HL-60 (cell line): Measurements from ENCODE around the gene FAM20A.
A peak's percentile ranks its signal among the peaks of the same experiment; 100 is the strongest.

Experiments
- DNase-seq, 2 experiments: peaks; one replicate each; pipeline ENCODE4 v3.0.0-alpha.2; 2010 to 2020; ENCODE audit warnings: low read depth in 1 of 2, low spot score in 1 of 2
- H3K27ac ChIP-seq: fragments of 250-450 bp; sonication (Bioruptor Pico); replicated peaks from 2 replicates; pipeline ENCODE4 v1.5.1; 2020; ENCODE audit warnings: mild to moderate bottlenecking, moderate library complexity
- H3K27me3 ChIP-seq: fragments of 250-450 bp; sonication (Bioruptor Pico); 2 replicates; pipeline ENCODE4 v1.5.1; 2021; ENCODE audit warnings: mild to moderate bottlenecking, moderate library complexity; ENCODE audit not compliant: insufficient read depth, poor library complexity, severe bottlenecking
- H3K4me3 ChIP-seq: replicated peaks from 2 replicates; pipeline ENCODE4 v1.5.1; 2011; ENCODE audit warnings: mild to moderate bottlenecking, control low read depth, low read length; ENCODE audit not compliant: insufficient read depth
- GABPA ChIP-seq: IDR thresholded peaks from 2 replicates; pipeline ENCODE4 v1.6.1; 2012; ENCODE audit warnings: low read depth
- POLR2AphosphoS5 ChIP-seq: IDR thresholded peaks from 2 replicates; pipeline ENCODE4 v1.6.1; 2012; ENCODE audit warnings: low read depth
- REST ChIP-seq: IDR thresholded peaks from 2 replicates; pipeline ENCODE4 v1.6.1; 2012; ENCODE audit warnings: low read depth; ENCODE audit not compliant: insufficient replicate concordance
- SPI1 ChIP-seq: IDR thresholded peaks from 2 replicates; pipeline ENCODE4 v1.6.1; 2012; ENCODE audit warnings: low read depth, mild to moderate bottlenecking, borderline replicate concordance
- TF ChIP-seq, protein P1 (sequence below): IDR thresholded peaks from one replicate; pipeline ENCODE4 v1.5.1; 2011; ENCODE audit warnings: low read length, control low read depth, inconsistent platforms; ENCODE audit not compliant: insufficient read depth

FAM20A gene

DNA sequence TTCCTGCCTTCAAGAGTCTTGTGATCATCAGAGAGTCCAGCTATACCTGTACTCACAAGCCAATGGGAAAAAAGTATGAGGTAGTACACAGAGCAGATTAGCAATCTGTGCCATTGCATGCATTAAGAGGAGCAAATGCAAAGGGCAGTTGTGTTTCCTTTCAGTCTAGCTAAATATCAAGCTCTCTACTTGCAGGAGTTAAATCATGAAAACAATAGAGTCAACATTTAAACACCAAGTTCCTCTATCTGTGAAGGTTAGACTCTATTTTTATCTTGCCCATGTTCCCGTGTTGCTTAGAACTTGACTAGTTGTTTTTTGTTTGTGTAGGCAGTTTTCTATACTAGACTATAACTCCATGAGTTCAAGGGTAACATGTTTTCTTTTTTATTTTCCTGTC lies 4.7 kb upstream of the FAM20A start:
- H3K27ac ChIP-seq = no peak overlapping the region
- DNase-seq = no peak
- no peak overlapping the region for H3K4me3 ChIP-seq
- H3K27me3 ChIP-seq = peaks cover 10% of the 10 kb centered on the region
- TF ChIP-seq REST (no peak), GABPA (no peak), SPI1 (no peak), POLR2AphosphoS5 (no peak)
- TF ChIP-seq, protein P1, sequence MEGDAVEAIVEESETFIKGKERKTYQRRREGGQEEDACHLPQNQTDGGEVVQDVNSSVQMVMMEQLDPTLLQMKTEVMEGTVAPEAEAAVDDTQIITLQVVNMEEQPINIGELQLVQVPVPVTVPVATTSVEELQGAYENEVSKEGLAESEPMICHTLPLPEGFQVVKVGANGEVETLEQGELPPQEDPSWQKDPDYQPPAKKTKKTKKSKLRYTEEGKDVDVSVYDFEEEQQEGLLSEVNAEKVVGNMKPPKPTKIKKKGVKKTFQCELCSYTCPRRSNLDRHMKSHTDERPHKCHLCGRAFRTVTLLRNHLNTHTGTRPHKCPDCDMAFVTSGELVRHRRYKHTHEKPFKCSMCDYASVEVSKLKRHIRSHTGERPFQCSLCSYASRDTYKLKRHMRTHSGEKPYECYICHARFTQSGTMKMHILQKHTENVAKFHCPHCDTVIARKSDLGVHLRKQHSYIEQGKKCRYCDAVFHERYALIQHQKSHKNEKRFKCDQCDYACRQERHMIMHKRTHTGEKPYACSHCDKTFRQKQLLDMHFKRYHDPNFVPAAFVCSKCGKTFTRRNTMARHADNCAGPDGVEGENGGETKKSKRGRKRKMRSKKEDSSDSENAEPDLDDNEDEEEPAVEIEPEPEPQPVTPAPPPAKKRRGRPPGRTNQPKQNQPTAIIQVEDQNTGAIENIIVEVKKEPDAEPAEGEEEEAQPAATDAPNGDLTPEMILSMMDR = no peak

GRCh38 chr17:68603656-68604055 lies 2.5 kb upstream of the FAM20A start:
- H3K27ac ChIP-seq = peak overlapping the region; percentile 28; the same call in 1 of the 2 replicates
- TF ChIP-seq, protein P1 = no peak
- TF ChIP-seq POLR2AphosphoS5 = no peak
- TF ChIP-seq REST = no peak
- TF ChIP-seq SPI1 = no peak
- no peak for TF ChIP-seq GABPA
- no peak for DNase-seq
- H3K4me3 ChIP-seq = no peak overlapping the region
- H3K27me3 ChIP-seq = peaks cover 26% of the 10 kb centered on the region

DNA sequence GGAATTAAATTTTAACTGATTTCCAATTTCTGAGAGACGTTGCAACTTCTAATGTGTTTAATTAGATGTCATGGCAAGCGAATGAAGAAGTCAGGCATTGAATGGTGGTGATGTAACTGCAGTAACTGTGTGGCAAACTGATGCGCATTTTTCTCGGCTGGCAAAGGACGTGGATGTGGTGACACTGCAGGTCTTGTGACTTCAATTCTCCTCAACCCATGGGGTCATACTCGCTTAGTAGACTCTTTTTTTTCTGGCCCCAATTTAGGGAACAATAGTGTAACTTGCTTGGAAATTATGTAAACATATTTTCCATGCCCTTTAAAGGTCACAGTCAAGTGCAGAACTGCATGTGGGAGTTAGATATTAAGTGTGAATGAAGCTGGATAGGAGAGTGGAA lies 1.9 kb upstream of the FAM20A start:
- TF ChIP-seq, protein P1 = no peak
- peak; percentile 16; the same call in 1 of the 2 replicates for TF ChIP-seq SPI1
- no peak for TF ChIP-seq REST
- TF ChIP-seq GABPA = no peak
- TF ChIP-seq POLR2AphosphoS5 = 0 out of 2 replicates have a peak, but pooled peaks have one; percentile 33
- DNase-seq = peak; percentile 39 to 85
- Histone ChIP-seq H3K27me3 (peaks cover 32% of the 10 kb centered on the region), H3K27ac (peak overlapping the region; percentile 28; the same call in 1 of the 2 replicates), H3K4me3 (no peak overlapping the region)
